ENCODE results near the gene KIF4B. TPM values are rescaled to one million over a fixed set of nuclear protein-coding genes. Genes with fewer than 3 reads are reported as not detected.

KIF4B gene
- total RNA-seq, 4 donors from 2014 or later: under 0.01 to 0.17 TPM; not detected in 2

DNA sequence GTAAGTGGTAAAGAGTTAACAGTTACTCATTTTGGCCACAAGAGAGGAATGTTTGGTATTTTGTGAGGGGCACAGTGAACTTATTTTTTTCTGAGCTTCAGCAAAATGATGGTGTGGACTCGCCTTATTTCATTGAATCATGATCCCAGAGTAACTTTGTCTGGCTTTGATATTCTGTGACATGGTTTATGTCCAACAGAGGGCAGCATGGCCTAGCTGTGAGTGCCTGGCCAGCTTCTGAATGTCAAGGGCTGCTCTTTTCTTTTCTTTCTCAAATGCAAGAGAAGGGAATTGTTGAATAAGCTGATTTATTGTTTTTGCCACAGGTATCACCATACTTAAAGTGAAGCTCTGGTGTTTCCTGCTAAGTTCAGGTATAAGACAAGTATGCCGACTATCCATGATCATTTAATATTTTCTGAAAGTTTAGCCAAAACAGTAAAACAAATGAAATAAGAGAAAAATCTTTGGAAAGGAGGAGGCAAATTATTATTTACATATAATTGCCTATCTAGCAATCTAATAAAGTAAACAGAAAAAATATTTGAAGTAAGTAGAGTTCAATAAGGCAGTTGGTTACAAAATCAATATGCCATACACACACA is 41.0 kb upstream of the KIF4B start:
- TF ChIP-seq CTCF (IDR thresholded peaks at IDR 0.05; ENCODE audit: low read depth): no peak

DNA sequence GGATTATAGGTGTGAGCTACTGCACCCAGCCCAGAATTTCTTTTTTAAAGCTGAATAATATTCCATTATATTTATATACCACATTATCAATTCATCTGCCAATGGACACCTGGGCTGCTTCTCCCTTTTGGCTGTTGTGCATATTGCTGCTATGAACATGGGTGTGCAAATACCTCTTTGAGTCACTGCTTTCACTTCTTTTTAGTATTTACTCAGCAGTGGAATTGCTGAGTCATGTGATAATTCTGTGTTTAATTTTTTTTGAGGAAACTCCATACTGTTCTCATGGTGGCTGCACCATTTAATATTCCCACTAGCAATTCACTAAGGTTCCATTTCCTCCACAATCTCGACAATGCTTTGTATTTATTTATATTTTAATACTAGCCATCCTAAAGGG is 36.1 kb upstream of the KIF4B start:
- no peak for TF ChIP-seq CTCF (IDR thresholded peaks at IDR 0.05; ENCODE audit: low read depth)

DNA sequence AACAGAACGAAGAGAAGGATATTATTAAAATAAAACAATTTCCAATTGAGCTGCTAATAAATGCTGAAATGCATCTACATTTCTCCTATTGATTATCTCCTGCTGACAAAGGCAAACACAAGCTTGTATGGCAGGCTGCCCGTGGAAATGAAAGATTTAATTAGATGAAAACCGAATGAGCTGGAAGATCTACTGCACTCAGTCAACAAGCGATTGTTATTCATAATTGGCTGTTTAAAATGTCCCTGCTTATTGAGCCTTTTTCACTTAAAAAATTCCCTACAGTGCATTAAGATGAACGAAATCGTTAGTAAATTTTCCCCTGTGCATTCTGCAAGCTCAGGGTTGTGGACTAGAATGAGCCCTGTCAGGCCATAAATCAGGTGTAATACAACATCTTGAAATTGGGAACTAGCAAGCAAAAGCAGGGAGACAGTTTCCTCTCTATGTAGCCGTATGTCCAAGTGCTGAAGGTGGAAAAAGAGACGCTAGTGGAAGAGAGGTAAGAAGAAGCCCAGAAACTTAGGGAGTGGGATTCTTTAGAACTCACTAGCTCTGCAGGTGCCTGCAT is 28.5 kb upstream of the KIF4B start:
- TF ChIP-seq CTCF (IDR thresholded peaks at IDR 0.05; ENCODE audit: low read depth): no peak

GRCh38 chr5:154986151-154986550 is 27.4 kb upstream of the KIF4B start:
- TF ChIP-seq CTCF (IDR thresholded peaks at IDR 0.05; ENCODE audit: low read depth): no peak

DNA sequence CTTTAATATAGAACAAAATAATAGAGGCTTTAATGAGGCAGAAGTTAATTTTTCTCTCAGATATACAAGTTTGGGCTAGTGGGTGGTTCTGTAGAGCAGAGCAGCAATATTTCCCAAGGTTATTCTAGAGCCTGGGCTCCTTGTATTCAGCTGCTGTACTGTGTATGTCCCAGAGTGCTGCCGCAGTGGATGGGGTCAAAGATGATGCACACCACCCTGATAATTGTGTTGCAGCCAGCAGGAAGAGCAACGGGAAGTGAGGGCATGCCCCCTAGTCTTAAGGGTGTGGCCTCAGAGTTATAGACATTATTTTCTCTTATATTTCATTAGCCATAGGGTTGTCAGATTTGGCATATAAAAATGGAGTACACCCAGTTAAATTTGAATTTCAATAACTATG is 23.9 kb upstream of the KIF4B start:
- no peak for TF ChIP-seq CTCF (IDR thresholded peaks at IDR 0.05; ENCODE audit: low read depth)

DNA sequence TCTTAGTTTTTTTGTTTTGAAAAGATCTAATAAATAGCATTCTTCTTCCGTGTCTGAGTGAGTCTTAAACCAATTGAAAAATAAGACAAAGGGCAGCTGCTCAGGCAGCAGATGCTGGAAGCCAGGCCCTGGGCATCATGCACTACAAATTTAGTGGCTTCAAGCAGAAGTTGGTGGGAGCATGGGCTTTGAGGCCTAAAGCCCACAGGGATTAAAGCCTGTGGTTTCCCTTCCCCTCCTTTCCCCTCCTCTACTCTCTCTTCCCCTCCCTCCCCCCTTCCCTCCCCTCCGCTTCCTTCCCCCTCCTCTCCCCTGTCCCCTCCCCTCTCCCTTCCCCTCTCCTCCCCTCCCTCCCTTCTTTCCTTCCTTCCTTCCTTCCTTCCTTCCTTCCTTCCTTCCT is 20.1 kb upstream of the KIF4B start:
- no peak for TF ChIP-seq CTCF (IDR thresholded peaks at IDR 0.05; ENCODE audit: low read depth)

DNA sequence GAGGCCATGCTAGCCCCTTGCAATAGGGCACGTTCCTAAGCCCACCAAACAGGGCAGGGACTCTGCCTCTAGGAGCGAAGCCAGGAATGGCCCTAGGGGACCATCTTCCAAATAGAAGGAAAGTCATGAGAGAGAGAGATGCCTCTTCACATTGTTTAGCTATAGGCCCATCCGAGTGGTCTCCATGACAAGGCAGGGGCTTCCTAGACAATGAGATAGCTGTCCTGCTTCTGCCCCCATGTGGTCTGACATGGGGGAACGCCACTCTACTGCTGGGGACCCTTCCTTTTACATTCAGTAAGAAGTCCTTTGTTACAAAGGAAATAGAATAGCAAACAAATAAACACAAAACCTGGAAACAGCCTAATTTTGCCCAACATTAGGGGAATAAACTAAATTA is 17.9 kb upstream of the KIF4B start:
- TF ChIP-seq CTCF (IDR thresholded peaks at IDR 0.05; ENCODE audit: low read depth): no peak
